Activated CD8-positive, alpha-beta memory T cell treated with anti-CD3 and anti-CD28 coated beads, Interleukin-2, amount 50 U/mL, for 24 hours (primary cell): ENCODE measurements around the gene TAMALIN.

ENCODE experiments used
- DNase-seq: peaks from one replicate; pipeline ENCODE4 v3.0.0-alpha.2; 2020; ENCODE audit errors: extremely low read depth

Gene TAMALIN

GRCh38 chr12:52037248-52037861 is 30.6 kb downstream of the TAMALIN start:
- DNase-seq: no peak

- DNase-seq: no peak
Measured at GRCh38 chr12:52038447-52038846, 31.7 kb downstream of the TAMALIN start.

- no peak for DNase-seq
Measured at GRCh38 chr12:52041035-52041434, 34.3 kb downstream of the TAMALIN start.

- no peak for DNase-seq
Measured at GRCh38 chr12:52041695-52042123, 35.0 kb downstream of the TAMALIN start.

GRCh38 chr12:52042706-52043385 is 36.1 kb downstream of the TAMALIN start:
- no peak for DNase-seq

GRCh38 chr12:52043386-52044212 is 36.9 kb downstream of the TAMALIN start:
- no peak for DNase-seq

GRCh38 chr12:52044292-52044983 is 37.7 kb downstream of the TAMALIN start:
- DNase-seq: no peak

GRCh38 chr12:52045794-52046199 is 39.1 kb downstream of the TAMALIN start:
- DNase-seq: no peak

GRCh38 chr12:52046859-52047258 is 40.1 kb downstream of the TAMALIN start:
- DNase-seq: no peak

GRCh38 chr12:52049286-52049685 is 42.5 kb downstream of the TAMALIN start:
- DNase-seq: no peak

- DNase-seq: no peak
Measured at GRCh38 chr12:52049688-52050087, 42.9 kb downstream of the TAMALIN start.

- no peak for DNase-seq
Measured at GRCh38 chr12:52050116-52050757, 43.5 kb downstream of the TAMALIN start.

- DNase-seq: peak; percentile 91
Measured at GRCh38 chr12:52050758-52051541, 44.2 kb downstream of the TAMALIN start, which contains the start of gene NR4A1. NR4A1 (plus strand) TSS chr12:52051442; CDS start chr12:52054329, 2,887 bp downstream.

- no peak for DNase-seq
Measured at GRCh38 chr12:52052468-52053186, 45.9 kb downstream of the TAMALIN start.

- DNase-seq: no peak
Measured at GRCh38 chr12:52053536-52054209, 46.9 kb downstream of the TAMALIN start.

- DNase-seq: no peak
Measured at GRCh38 chr12:52054231-52054832, 47.6 kb downstream of the TAMALIN start.

GRCh38 chr12:52054833-52055730 is 48.3 kb downstream of the TAMALIN start:
- no peak for DNase-seq
